Retinal pigment epithelial cell (primary cell): ENCODE data around the gene AMZ1.
"Not testable (repeated sequence)": the region's sequence is repeated elsewhere in the genome, so short reads cannot be mapped to it uniquely, and the experiment has no call there.

Source experiments
- DNase-seq: peaks from one replicate; pipeline ENCODE4 v3.0.0-alpha.2; 2010; ENCODE audit warnings: low read depth
- H3K4me3 ChIP-seq: 2 replicates; pipeline ENCODE4 v1.5.1; 2011; ENCODE audit warnings: mild to moderate bottlenecking, low read length, control low read depth, moderate library complexity
- TF ChIP-seq, protein P1 (sequence below): conservative IDR thresholded peaks from 2 replicates; pipeline ENCODE4 v1.5.1; 2011; ENCODE audit warnings: low read depth, low read length, control low read depth, inconsistent platforms

The AMZ1 gene

DNA sequence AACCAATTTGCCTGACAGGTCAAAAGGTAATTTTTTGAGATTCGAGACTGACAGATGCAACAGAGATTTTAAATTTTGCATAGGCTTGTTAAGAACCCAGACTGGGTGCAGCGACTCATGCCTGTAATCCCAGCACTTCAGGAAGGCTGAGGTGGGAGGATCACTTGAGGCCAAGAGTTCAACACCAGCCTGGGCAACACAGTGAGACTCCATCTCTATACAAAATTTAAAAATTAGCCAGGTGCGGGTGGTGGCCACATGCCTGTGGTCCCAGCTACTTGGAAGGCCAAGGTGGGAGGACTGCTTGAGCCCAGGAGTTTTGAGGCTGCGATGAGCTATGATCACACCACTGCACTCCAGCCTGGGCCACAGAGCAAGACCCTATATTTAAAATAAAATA lies 34.6 kb downstream of the AMZ1 start:
- DNase-seq: no peak
- TF ChIP-seq, protein P1, sequence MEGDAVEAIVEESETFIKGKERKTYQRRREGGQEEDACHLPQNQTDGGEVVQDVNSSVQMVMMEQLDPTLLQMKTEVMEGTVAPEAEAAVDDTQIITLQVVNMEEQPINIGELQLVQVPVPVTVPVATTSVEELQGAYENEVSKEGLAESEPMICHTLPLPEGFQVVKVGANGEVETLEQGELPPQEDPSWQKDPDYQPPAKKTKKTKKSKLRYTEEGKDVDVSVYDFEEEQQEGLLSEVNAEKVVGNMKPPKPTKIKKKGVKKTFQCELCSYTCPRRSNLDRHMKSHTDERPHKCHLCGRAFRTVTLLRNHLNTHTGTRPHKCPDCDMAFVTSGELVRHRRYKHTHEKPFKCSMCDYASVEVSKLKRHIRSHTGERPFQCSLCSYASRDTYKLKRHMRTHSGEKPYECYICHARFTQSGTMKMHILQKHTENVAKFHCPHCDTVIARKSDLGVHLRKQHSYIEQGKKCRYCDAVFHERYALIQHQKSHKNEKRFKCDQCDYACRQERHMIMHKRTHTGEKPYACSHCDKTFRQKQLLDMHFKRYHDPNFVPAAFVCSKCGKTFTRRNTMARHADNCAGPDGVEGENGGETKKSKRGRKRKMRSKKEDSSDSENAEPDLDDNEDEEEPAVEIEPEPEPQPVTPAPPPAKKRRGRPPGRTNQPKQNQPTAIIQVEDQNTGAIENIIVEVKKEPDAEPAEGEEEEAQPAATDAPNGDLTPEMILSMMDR: no peak

DNA sequence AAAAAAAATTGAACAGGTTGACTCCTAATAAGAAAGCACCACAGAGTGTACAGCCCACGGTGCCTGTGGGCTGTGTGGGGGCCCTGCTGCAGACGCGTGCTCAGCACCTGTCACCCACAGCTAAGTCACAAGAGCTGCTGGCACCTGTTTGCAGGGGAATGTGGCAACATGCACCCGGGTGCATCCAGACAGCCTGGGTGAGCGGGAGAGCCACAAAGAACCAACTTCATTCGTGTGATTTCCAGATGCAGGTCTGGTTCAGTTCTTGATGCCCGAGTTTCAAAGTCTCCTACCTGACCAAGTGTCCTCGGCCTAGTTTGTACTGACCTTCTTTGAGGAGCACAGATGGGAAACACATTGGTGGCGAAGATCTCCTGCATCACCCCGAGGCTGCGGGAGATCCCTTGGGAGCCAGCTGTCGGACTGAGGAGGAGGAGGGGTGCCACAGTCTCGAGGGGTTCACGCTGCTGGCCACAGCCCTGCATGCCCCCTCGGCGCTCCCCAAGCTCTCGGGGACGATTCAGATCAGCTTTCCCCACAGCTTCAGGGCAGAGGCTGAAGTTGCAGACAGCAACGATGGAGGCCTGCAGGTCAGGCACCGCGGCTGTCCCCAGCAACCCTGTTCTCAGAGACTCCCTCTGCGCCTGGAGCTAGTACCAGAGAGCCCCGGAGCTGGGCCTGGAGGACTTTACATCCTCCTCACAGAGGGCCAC lies 35.3 kb downstream of the AMZ1 start:
- no peak overlapping the region for H3K4me3 ChIP-seq
- TF ChIP-seq, protein P1: no peak
- DNase-seq: no peak

More for the DNA sequence above, 34.6 kb downstream of the AMZ1 start:
- H3K4me3 ChIP-seq: no peak overlapping the region

DNA sequence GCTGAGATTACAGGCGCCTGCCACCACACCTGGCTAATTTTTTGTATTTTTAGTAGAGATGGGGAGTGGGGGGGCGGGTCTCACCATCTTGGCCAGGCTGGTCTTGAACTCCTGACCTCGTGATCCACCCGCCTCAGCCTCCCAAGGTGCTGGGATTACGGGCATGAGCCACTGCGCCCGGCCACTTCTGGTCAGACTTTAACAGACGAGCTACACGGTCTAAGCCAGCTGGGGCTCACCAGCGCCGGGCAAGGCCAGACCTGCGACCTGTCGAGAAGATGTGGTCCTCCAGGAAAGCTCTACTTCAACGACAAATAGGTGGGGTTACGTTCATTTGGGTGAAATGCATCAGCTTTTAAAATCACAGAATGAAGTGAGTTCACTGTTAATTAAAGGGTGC lies 36.0 kb downstream of the AMZ1 start:
- DNase-seq, H3K4me3 ChIP-seq: not testable (repeated sequence)

DNA sequence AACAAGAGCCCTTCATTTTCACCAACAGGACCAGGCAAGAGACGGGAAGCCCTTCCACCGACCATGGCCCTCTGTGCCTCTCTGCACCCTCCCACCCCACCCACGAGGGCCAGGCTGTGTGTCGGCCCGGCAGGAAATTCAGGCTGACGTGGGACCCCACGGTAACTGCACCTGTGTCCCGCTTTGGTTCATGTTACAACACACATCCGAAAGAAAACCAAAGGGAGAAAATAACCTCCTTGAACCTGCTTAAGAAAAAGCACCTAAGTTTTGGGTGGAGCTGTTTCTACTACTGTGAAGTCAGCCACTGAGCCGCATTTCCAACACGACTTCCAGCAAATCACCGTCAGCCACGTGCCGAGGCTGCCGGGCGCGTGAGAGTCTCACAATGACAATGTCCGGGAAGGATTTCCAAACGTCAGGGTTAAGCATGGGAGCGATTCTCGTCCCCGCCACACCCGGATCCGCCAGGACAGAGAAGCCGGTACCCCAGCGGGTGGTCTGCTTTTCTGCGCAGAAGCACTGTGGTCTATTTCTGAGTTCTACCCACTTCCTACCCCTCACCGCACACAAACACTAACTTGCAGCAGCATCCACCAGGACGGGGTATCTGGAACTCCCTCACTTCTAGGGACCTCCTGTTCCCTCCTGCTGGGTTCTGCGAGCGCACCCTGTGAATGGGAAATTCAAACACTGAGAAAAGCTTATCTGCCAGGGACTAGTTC lies 36.6 kb downstream of the AMZ1 start:
- DNase-seq: no peak
- H3K4me3 ChIP-seq: no peak overlapping the region
- TF ChIP-seq, protein P1: no peak

DNA sequence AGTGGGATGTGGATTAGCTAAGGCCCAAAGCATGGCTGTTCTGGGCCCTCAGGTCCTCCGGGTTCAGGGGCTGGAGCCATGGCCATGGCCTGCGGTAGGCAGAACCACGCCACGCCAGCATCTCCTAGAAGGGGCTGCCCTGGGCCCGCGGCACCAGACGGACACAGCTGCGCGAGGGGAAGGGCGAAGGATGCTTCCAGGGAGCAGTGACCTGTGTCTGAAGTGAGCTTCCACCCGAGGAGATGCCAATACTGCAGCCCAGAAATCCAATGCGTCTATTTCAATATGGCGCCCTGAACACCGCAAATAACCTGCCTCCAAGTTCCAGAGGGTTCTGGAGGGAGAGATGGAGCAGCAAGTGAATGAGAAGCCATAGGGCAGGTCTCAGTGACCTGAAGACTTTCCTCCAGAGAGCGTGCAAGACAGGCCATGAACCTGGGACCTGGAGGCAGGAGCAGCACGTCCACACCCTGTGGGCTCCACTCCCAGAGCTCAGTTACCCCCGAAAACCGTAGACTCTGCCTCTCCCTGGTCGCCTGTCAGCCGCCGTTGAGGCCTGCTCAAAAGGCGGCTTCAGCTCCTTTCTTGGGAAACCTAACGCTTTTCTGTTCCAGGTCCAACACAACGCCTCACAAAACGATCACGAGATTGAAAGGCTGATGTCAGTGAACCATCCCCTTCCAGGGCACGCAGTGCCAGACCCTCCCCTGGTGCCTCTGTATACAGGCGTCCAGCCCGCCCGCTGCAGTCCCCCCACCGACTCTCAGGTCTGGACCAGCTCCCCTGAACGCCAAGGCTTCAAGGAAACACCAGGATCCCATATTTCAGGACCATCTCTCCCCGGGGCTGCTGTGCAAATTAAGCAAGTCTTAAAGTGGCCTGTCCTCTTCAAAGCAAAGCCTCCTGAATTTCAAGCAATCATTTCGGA lies 37.4 kb downstream of the AMZ1 start:
- DNase-seq: no peak
- H3K4me3 ChIP-seq: no peak overlapping the region
- TF ChIP-seq, protein P1: no peak

DNA sequence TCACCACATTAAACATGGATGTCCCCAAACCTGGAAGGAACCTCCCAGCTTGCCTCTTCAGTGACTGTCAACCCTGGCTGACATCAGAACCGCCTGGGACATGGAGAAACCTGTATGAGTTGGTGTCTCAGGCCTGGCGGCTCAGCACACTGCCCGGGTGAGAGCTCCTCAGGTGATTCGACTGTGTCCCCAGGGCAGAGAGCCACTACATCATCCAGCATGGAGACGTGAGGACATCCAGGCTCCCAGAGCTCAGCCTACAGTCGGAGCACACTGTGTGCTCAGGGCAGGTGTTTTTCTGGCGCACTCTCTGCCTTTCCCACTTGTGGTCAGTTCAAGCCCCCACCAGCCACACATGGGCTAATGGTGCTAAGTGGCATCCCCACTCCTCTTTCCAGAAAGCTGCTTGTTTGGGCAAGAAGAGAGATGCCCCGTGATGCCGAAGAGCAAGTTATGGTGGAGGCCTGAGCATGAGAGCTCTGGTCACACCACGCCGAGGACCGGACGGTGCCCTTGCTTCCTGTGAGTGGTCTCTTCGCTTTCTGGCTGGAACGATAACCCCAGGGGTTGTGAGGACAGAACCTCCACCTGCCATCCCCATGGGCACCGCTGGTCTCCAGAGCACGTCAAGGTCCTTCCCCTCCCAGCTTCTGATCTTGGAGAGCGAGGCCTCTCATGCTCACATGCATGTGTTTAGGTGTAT lies 38.5 kb downstream of the AMZ1 start:
- DNase-seq: no peak
- TF ChIP-seq, protein P1: no peak
- H3K4me3 ChIP-seq: no peak overlapping the region

DNA sequence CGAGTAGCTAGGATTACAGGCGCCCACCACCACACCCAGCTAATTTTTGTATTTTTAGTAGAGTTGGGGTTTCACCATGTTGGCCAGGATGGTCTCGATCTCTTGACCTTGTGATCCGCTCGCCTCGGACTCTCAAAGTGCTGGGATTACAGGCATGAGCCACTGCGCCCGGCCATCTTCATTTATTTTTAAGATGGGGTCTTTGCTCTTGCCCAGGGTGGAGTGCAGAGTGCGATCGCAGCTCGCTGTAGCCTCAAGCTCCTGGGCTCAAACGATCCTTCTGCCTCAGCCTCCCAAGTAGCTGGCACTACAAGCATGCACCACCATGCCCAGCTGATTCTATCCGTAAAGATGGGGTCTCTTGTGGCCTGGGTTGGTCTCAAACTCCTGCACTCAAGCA lies 39.2 kb downstream of the AMZ1 start:
- DNase-seq, H3K4me3 ChIP-seq: not testable (repeated sequence)
